Amniotic stem cell (primary cell): ENCODE measurements around the gene WIPI1.
A peak's percentile ranks its signal among the peaks of the same experiment; 100 is the strongest.
"Not testable (repeated sequence)": the region's sequence is repeated elsewhere in the genome, so short reads cannot be mapped to it uniquely, and the experiment has no call there.

ENCODE experiments used
- DNase-seq: peaks from one replicate; lab custom pipeline; 2025; lab: John Stamatoyannopoulos, UW

The WIPI1 gene

GRCh38 chr17:68437979-68438822, 19.1 kb downstream of the WIPI1 start:
- no peak for DNase-seq

- peak; percentile 62 for DNase-seq
Measured at GRCh38 chr17:68435876-68436842, 21.1 kb downstream of the WIPI1 start.

GRCh38 chr17:68435361-68435760, 21.9 kb downstream of the WIPI1 start:
- DNase-seq = no peak

GRCh38 chr17:68433911-68434508, 23.3 kb downstream of the WIPI1 start:
- no peak for DNase-seq

GRCh38 chr17:68433211-68433610, 24.1 kb downstream of the WIPI1 start:
- no peak for DNase-seq

- no peak for DNase-seq
Measured at GRCh38 chr17:68432086-68432864, 25.0 kb downstream of the WIPI1 start.

GRCh38 chr17:68431661-68432071, 25.6 kb downstream of the WIPI1 start:
- no peak for DNase-seq

- DNase-seq = no peak
Measured at GRCh38 chr17:68431045-68431608, 26.2 kb downstream of the WIPI1 start.

- DNase-seq = no peak
Measured at GRCh38 chr17:68429881-68430280, 27.4 kb downstream of the WIPI1 start.

- DNase-seq = no peak
Measured at GRCh38 chr17:68428498-68429172, 28.7 kb downstream of the WIPI1 start.

GRCh38 chr17:68427575-68427974, 29.7 kb downstream of the WIPI1 start:
- no peak for DNase-seq

- no peak for DNase-seq
Measured at GRCh38 chr17:68425979-68426378, 31.3 kb downstream of the WIPI1 start.

- no peak for DNase-seq
Measured at GRCh38 chr17:68424861-68425260, 32.4 kb downstream of the WIPI1 start.

- DNase-seq = no peak
Measured at GRCh38 chr17:68424203-68424602, 33.1 kb downstream of the WIPI1 start.

- no peak for DNase-seq
Measured at GRCh38 chr17:68423251-68423650, 34.0 kb downstream of the WIPI1 start.

GRCh38 chr17:68422821-68423220, 34.5 kb downstream of the WIPI1 start:
- DNase-seq = no peak

- no peak for DNase-seq
Measured at GRCh38 chr17:68421486-68421885, 35.8 kb downstream of the WIPI1 start.

- no peak for DNase-seq
Measured at GRCh38 chr17:68420065-68420464, 37.2 kb downstream of the WIPI1 start.

GRCh38 chr17:68418876-68419275, 38.4 kb downstream of the WIPI1 start:
- DNase-seq = no peak

GRCh38 chr17:68417317-68417716, 40.0 kb downstream of the WIPI1 start:
- DNase-seq = no peak

GRCh38 chr17:68414901-68415300, 42.4 kb downstream of the WIPI1 start:
- DNase-seq = not testable (repeated sequence)
